ENCODE results near the gene LYAR. TPM values are rescaled to one million over a fixed set of nuclear protein-coding genes. Genes with fewer than 3 reads are reported as not detected.
"Not testable (repeated sequence)": the region's sequence is repeated elsewhere in the genome, so short reads cannot be mapped to it uniquely, and the experiment has no call there.

Gene LYAR
- total and polyA plus RNA-seq, 2 donors (not counting 3 experiments of a cell fraction or from before 2014, with no cell fraction given), result 4.2 to 24.6 TPM

DNA sequence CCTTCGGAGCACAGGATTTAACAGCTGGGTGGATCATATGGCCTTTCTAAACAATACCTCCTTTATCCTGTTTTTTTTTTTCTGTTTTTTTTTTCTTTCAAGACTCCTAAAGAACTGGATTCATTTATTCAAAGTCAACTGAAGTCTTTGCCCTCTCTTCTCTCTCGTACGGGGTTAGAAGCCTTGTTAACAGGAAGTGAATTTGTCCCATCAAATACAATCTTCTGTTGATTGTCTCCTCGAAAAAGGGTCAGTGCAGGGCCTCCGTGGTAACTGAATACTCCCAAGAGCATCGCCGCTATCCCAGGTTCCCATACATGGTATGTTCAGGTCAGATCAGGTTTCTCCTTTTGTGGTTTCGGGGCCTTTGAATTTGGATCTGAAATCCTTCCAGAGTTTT, 40.1 kb downstream of the LYAR start:
- Histone ChIP-seq H3K9ac (replicated peaks; ENCODE audit: extremely low read depth, insufficient read depth, low read length) (no peak overlapping the region), H3K27me3 (ENCODE audit: control insufficient read depth in 2 of 2, insufficient read depth in 2 of 2, low read length in 2 of 2) (no peaks in the 10 kb centered on the region), H3K36me3 (ENCODE audit: control insufficient read depth in 2 of 2, extremely low read depth in 1 of 2, insufficient read depth in 2 of 2, low read length in 2 of 2) (peaks cover 0 to 4% of the 10 kb centered on the region in 2 experiments), H3K79me2 (ENCODE audit: control insufficient read depth, insufficient read depth, low read length) (peaks cover 2% of the 10 kb centered on the region), H4K20me1 (replicated peaks; ENCODE audit: control insufficient read depth, extremely low read depth, insufficient read depth, low read length) (no peaks in the 10 kb centered on the region), H3K4me1 (ENCODE audit: control insufficient read depth, extremely low read depth, insufficient read depth, low read length) (peaks cover 14% of the 10 kb centered on the region), H3K9me1 (replicated peaks; ENCODE audit: control insufficient read depth, extremely low read depth, insufficient read depth, low read length) (no peaks in the 10 kb centered on the region), H3K27ac (ENCODE audit: insufficient read depth, low read depth, low read length) (no peak overlapping the region), H3K9me3 (replicated peaks; ENCODE audit: control insufficient read depth, insufficient read depth, low read length) (no peaks in the 10 kb centered on the region), H2AFZ (ENCODE audit: low read depth, low read length) (no peak overlapping the region), H3K4me2 (ENCODE audit: insufficient read depth, low read length) (no peak overlapping the region), H3K4me3 (replicated peaks in 1 of 3; ENCODE audit: insufficient read depth in 1 of 3, low read depth in 1 of 3, low read length in 3 of 3) (no peak overlapping the region)
- intact Hi-C loops (cut with micrococcal nuclease) (loop anchor here (5.0 kb wide), 1 partner anchor 607 kb away; the partner anchor contains the start of gene MSX1), dilution Hi-C loops (cut with MboI; ENCODE audit: extremely low pct_ligation_motif_present, low sequenced_read_pairs) (no loop called here)
- no peak for DNase-seq (ENCODE audit: low read depth, low spot score)
- BruUV-seq (replicated peaks), result no TSS peak
- ChIA-PET POLR2A (no interaction called here), CTCF (interaction anchor here (2.1 kb wide), 1 partner anchor 10 kb away, joined by 10 read pairs; no protein-coding TSS in a partner anchor)
- TF ChIP-seq FOS (IDR thresholded peaks at IDR 0.05; ENCODE audit: borderline replicate concordance, insufficient read depth, low read length) (no peak), EZH2 (IDR thresholded peaks at IDR 0.05; ENCODE audit: borderline replicate concordance, low read depth, low read length, severe bottlenecking) (no peak), MYC (IDR thresholded peaks at IDR 0.05; ENCODE audit: low read depth, low read length) (no peak), JUN (IDR thresholded peaks at IDR 0.05; ENCODE audit: borderline replicate concordance, insufficient read depth, insufficient read length, low read depth) (no peak), GATA2 (IDR thresholded peaks at IDR 0.05; ENCODE audit: insufficient read depth, insufficient read length, low read depth, low read length) (no peak), POLR2AphosphoS5 (IDR thresholded peaks at IDR 0.05; ENCODE audit: insufficient read depth, low read depth, low read length) (no peak)
- TF ChIP-seq, protein P1, sequence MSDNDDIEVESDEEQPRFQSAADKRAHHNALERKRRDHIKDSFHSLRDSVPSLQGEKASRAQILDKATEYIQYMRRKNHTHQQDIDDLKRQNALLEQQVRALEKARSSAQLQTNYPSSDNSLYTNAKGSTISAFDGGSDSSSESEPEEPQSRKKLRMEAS (IDR thresholded peaks at IDR 0.05; ENCODE audit: insufficient read depth, insufficient read length), result no peak
- TF ChIP-seq, protein P2, sequence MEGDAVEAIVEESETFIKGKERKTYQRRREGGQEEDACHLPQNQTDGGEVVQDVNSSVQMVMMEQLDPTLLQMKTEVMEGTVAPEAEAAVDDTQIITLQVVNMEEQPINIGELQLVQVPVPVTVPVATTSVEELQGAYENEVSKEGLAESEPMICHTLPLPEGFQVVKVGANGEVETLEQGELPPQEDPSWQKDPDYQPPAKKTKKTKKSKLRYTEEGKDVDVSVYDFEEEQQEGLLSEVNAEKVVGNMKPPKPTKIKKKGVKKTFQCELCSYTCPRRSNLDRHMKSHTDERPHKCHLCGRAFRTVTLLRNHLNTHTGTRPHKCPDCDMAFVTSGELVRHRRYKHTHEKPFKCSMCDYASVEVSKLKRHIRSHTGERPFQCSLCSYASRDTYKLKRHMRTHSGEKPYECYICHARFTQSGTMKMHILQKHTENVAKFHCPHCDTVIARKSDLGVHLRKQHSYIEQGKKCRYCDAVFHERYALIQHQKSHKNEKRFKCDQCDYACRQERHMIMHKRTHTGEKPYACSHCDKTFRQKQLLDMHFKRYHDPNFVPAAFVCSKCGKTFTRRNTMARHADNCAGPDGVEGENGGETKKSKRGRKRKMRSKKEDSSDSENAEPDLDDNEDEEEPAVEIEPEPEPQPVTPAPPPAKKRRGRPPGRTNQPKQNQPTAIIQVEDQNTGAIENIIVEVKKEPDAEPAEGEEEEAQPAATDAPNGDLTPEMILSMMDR (IDR thresholded peaks at IDR 0.05; ENCODE audit: extremely low read depth in 1 of 2, insufficient read depth in 1 of 2, low read depth in 1 of 2, low read length in 2 of 2), result no peak
- no peak for FAIRE-seq

DNA sequence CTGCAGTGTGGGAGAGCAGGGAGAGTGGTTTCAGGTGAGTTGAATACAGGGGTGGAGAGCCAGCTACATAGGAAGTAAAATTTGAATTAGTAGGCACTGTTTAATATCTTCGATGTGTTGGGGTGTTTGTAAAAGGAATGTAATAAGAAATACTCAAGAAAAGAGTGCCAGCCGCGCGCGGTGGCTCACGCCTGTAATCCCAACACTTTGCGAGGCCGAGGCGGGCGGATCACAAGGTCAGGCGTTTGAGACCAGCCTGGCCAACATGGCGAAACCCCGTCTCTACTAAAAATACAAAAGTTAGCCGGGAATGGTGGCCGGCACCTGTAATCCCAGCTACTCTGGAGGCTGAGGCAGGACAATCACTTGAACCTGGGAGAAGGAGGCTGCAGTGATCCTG, 40.6 kb downstream of the LYAR start:
- H4K20me1 ChIP-seq (replicated peaks; ENCODE audit: control insufficient read depth, extremely low read depth, insufficient read depth, low read length); POLR2A ChIA-PET; H3K27me3 ChIP-seq (ENCODE audit: control insufficient read depth in 2 of 2, insufficient read depth in 2 of 2, low read length in 2 of 2); DNase-seq (ENCODE audit: low read depth, low spot score); H3K9ac ChIP-seq (replicated peaks; ENCODE audit: extremely low read depth, insufficient read depth, low read length); dilution Hi-C loops (cut with MboI; ENCODE audit: extremely low pct_ligation_motif_present, low sequenced_read_pairs); H3K9me1 ChIP-seq (replicated peaks; ENCODE audit: control insufficient read depth, extremely low read depth, insufficient read depth, low read length); intact Hi-C loops (cut with micrococcal nuclease); H3K36me3 ChIP-seq (ENCODE audit: control insufficient read depth in 2 of 2, extremely low read depth in 1 of 2, insufficient read depth in 2 of 2, low read length in 2 of 2); FAIRE-seq; BruUV-seq (replicated peaks); H3K9me3 ChIP-seq (replicated peaks; ENCODE audit: control insufficient read depth, insufficient read depth, low read length); H3K4me3 ChIP-seq (replicated peaks in 1 of 3; ENCODE audit: insufficient read depth in 1 of 3, low read depth in 1 of 3, low read length in 3 of 3); H3K79me2 ChIP-seq (ENCODE audit: control insufficient read depth, insufficient read depth, low read length): not testable (repeated sequence)
- H3K27ac ChIP-seq (ENCODE audit: insufficient read depth, low read depth, low read length), result peak overlapping the region; percentile 99
- peaks cover 14% of the 10 kb centered on the region for H3K4me1 ChIP-seq (ENCODE audit: control insufficient read depth, extremely low read depth, insufficient read depth, low read length)
- H3K4me2 ChIP-seq (ENCODE audit: insufficient read depth, low read length), result peak overlapping the region; percentile 97
- CTCF ChIA-PET, result interaction anchor here (1.1 to 2.1 kb wide), 5 partner anchors 11 to 88 kb away, joined by 4 to 10 read pairs (median 5); no protein-coding TSS in a partner anchor
- H2AFZ ChIP-seq (ENCODE audit: low read depth, low read length), result peak overlapping the region; percentile 87
